Measurements from ENCODE around the gene ADD2. TPM values are rescaled to one million over a fixed set of nuclear protein-coding genes. Genes with fewer than 3 reads are reported as not detected.
A peak's percentile ranks its signal among the peaks of the same experiment; 100 is the strongest.

Gene ADD2
- total and polyA plus RNA-seq, 2 experiments from 2014 or later = 34.6 to 223 TPM

DNA sequence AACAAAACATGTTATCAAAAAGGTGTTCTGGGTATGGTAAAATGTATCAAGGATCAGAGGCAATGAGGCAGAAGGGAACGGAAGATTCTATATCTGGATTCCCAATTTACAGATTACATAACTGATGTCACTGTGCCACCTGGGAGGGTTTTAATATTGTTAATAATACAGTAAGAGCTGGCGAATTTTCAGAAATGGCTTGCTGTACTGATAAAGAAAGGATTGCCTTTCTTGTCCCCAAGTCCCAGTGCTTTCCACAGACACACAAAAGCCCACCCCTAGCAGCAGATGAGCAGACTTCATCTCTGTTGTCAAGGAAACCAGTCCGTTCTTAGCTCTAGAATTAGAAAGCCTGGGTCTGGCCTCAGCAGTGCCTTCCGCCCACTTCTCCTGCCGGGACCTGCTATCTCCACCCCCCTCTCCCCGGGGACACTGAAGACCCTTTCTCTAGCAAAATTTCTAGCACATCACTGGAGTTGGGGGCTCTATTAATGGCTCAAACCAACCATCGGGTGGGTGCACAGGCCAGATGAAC is 34.3 kb downstream of the ADD2 start (continued):
- TF ChIP-seq, protein P1, sequence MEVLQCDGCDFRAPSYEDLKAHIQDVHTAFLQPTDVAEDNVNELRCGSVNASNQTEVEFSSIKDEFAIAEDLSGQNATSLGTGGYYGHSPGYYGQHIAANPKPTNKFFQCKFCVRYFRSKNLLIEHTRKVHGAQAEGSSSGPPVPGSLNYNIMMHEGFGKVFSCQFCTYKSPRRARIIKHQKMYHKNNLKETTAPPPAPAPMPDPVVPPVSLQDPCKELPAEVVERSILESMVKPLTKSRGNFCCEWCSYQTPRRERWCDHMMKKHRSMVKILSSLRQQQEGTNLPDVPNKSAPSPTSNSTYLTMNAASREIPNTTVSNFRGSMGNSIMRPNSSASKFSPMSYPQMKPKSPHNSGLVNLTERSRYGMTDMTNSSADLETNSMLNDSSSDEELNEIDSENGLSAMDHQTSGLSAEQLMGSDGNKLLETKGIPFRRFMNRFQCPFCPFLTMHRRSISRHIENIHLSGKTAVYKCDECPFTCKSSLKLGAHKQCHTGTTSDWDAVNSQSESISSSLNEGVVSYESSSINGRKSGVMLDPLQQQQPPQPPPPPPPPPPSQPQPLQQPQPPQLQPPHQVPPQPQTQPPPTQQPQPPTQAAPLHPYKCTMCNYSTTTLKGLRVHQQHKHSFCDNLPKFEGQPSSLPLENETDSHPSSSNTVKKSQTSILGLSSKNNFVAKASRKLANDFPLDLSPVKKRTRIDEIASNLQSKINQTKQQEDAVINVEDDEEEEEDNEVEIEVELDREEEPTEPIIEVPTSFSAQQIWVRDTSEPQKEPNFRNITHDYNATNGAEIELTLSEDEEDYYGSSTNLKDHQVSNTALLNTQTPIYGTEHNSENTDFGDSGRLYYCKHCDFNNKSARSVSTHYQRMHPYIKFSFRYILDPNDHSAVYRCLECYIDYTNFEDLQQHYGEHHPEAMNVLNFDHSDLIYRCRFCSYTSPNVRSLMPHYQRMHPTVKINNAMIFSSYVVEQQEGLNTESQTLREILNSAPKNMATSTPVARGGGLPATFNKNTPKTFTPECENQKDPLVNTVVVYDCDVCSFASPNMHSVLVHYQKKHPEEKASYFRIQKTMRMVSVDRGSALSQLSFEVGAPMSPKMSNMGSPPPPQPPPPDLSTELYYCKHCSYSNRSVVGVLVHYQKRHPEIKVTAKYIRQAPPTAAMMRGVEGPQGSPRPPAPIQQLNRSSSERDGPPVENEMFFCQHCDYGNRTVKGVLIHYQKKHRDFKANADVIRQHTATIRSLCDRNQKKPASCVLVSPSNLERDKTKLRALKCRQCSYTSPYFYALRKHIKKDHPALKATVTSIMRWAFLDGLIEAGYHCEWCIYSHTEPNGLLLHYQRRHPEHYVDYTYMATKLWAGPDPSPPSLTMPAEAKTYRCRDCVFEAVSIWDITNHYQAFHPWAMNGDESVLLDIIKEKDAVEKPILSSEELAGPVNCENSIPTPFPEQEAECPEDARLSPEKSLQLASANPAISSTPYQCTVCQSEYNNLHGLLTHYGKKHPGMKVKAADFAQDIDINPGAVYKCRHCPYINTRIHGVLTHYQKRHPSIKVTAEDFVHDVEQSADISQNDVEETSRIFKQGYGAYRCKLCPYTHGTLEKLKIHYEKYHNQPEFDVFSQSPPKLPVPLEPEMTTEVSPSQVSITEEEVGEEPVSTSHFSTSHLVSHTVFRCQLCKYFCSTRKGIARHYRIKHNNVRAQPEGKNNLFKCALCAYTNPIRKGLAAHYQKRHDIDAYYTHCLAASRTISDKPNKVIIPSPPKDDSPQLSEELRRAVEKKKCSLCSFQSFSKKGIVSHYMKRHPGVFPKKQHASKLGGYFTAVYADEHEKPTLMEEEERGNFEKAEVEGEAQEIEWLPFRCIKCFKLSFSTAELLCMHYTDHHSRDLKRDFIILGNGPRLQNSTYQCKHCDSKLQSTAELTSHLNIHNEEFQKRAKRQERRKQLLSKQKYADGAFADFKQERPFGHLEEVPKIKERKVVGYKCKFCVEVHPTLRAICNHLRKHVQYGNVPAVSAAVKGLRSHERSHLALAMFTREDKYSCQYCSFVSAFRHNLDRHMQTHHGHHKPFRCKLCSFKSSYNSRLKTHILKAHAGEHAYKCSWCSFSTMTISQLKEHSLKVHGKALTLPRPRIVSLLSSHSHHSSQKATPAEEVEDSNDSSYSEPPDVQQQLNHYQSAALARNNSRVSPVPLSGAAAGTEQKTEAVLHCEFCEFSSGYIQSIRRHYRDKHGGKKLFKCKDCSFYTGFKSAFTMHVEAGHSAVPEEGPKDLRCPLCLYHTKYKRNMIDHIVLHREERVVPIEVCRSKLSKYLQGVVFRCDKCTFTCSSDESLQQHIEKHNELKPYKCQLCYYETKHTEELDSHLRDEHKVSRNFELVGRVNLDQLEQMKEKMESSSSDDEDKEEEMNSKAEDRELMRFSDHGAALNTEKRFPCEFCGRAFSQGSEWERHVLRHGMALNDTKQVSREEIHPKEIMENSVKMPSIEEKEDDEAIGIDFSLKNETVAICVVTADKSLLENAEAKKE (CRISPR knock-in tag; IDR thresholded peaks at IDR 0.05) = no peak
- TF ChIP-seq CREB1 (CRISPR knock-in tag; IDR thresholded peaks at IDR 0.05; ENCODE audit: low read depth) (no peak), NANOG (IDR thresholded peaks at IDR 0.05; ENCODE audit: borderline replicate concordance) (no peak), POLR2AphosphoS5 (IDR thresholded peaks at IDR 0.05; ENCODE audit: low read depth) (no peak)

DNA sequence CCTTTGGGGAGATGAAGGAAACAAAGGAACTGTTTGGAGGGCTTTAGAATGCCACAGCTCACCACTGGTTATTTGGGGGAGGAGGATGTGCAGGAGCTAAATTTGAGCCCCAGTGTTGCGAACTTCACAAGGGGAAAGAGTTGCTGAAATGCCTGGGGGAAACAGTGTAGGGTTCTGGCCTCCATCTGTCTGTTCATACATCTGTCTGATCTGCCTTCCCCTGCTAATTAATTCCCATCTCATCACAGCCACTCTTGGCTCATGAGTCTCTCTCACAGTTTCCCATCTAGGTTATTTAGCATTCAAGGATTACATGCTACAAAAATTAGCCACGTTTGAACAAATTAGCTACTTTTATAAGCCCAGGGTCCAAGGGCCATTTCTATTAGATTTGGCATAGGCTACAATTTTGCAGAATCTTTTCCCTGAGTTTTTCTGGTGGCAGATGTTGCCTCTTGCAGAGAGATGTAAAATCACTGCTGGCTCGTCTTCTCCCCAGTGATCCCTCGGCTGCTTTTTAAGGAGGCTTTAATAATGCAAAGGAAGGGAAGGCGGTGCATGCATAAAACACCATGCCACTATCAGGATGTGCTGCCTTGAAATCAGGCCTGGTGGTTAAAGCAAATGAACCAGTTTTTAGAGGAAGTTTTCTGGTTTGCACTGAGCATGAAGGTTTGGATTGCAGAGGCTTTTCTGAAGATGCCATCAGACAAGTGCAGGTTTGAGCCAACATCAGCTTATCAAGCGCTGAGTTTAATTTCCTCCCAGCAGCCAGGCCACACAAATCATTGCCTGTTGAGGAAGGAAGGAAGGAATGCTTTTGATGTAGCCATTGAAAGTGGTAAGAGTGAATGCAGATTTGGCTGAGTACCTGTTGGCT is 35.0 kb downstream of the ADD2 start:
- H4K20me1 ChIP-seq (replicated peaks; ENCODE audit: insufficient read depth) = peaks cover 39% of the 10 kb centered on the region
- H3K4me1 Mint-ChIP-seq = peaks cover 87% of the 10 kb centered on the region
- H3K4me2 ChIP-seq = peak overlapping the region; percentile 61
- peaks cover 10% of the 10 kb centered on the region for H3K36me3 Mint-ChIP-seq (ENCODE audit: low read depth)
- peak overlapping the region; percentile 83 for H3K27ac Mint-ChIP-seq
- peaks cover 89% of the 10 kb centered on the region for H3K79me2 ChIP-seq (replicated peaks; ENCODE audit: insufficient read depth)
- H3K9me3 Mint-ChIP-seq = no peaks in the 10 kb centered on the region; the same call in 2 of the 3 replicates
- peaks cover 84% of the 10 kb centered on the region for H3K4me1 ChIP-seq (ENCODE audit: insufficient read depth)
- DNase-seq (ENCODE audit: low spot score) (peak; percentile 75), ATAC-seq (peak; percentile 53)
- H2AFZ ChIP-seq = no peak overlapping the region
- peak overlapping the region; percentile 68 for H3K27ac ChIP-seq (ENCODE audit: low read depth)
- H3K9me2 ChIP-seq (ENCODE audit: insufficient read depth) = no peaks in the 10 kb centered on the region
- H3F3A ChIP-seq (replicated peaks; ENCODE audit: low read depth) = peaks cover 19% of the 10 kb centered on the region; the same call in 1 of the 2 replicates
- peak overlapping the region; percentile 37 for H3K4me3 ChIP-seq
- H3K27me3 Mint-ChIP-seq (ENCODE audit: insufficient read depth, low read depth, poor library complexity) = peaks cover 12% of the 10 kb centered on the region
- H3K4me3 Mint-ChIP-seq = peak overlapping the region; percentile 59
- H3K36me3 ChIP-seq (ENCODE audit: insufficient read depth) = no peaks in the 10 kb centered on the region; the same call in 1 of the 2 replicates
- no peaks in the 10 kb centered on the region for H3K27me3 ChIP-seq (ENCODE audit: insufficient read depth)
- TF ChIP-seq CREB1 (CRISPR knock-in tag; IDR thresholded peaks at IDR 0.05; ENCODE audit: low read depth) (no peak), POLR2AphosphoS5 (IDR thresholded peaks at IDR 0.05; ENCODE audit: low read depth) (no peak), EZH2phosphoT487 (IDR thresholded peaks at IDR 0.05; ENCODE audit: unreplicated experiment) (no peak), REST (IDR thresholded peaks at IDR 0.05; ENCODE audit: unreplicated experiment) (no peak), JUNB (IDR thresholded peaks at IDR 0.05; ENCODE audit: unreplicated experiment) (no peak), STAT1 (IDR thresholded peaks at IDR 0.05; ENCODE audit: unreplicated experiment) (no peak), NANOG (IDR thresholded peaks at IDR 0.05; ENCODE audit: borderline replicate concordance) (no peak)
- TF ChIP-seq, protein P2, sequence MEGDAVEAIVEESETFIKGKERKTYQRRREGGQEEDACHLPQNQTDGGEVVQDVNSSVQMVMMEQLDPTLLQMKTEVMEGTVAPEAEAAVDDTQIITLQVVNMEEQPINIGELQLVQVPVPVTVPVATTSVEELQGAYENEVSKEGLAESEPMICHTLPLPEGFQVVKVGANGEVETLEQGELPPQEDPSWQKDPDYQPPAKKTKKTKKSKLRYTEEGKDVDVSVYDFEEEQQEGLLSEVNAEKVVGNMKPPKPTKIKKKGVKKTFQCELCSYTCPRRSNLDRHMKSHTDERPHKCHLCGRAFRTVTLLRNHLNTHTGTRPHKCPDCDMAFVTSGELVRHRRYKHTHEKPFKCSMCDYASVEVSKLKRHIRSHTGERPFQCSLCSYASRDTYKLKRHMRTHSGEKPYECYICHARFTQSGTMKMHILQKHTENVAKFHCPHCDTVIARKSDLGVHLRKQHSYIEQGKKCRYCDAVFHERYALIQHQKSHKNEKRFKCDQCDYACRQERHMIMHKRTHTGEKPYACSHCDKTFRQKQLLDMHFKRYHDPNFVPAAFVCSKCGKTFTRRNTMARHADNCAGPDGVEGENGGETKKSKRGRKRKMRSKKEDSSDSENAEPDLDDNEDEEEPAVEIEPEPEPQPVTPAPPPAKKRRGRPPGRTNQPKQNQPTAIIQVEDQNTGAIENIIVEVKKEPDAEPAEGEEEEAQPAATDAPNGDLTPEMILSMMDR (conservative IDR thresholded peaks at IDR 0.05; ENCODE audit: low read depth in 2 of 2) = no peak
- TF ChIP-seq, protein P3, sequence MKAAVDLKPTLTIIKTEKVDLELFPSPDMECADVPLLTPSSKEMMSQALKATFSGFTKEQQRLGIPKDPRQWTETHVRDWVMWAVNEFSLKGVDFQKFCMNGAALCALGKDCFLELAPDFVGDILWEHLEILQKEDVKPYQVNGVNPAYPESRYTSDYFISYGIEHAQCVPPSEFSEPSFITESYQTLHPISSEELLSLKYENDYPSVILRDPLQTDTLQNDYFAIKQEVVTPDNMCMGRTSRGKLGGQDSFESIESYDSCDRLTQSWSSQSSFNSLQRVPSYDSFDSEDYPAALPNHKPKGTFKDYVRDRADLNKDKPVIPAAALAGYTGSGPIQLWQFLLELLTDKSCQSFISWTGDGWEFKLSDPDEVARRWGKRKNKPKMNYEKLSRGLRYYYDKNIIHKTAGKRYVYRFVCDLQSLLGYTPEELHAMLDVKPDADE (IDR thresholded peaks at IDR 0.05) = no peak

Data from GM23338 (cell line).